Measurements from ENCODE around the gene RITA1.
A peak's percentile ranks its signal among the peaks of the same experiment; 100 is the strongest.

The RITA1 gene

GRCh38 chr12:113232089-113232839 is 46.7 kb downstream of the RITA1 start:
- DNase-seq = no peak

GRCh38 chr12:113232840-113233585 is 47.5 kb downstream of the RITA1 start:
- no peak for DNase-seq

- DNase-seq = no peak
Observed at GRCh38 chr12:113233967-113234366, 48.4 kb downstream of the RITA1 start.

- DNase-seq = no peak
Observed at GRCh38 chr12:113234483-113234882, 49.0 kb downstream of the RITA1 start.

GRCh38 chr12:113235976-113236375 is 50.5 kb downstream of the RITA1 start:
- no peak for DNase-seq

GRCh38 chr12:113236539-113237399 is 51.2 kb downstream of the RITA1 start:
- no peak for DNase-seq

- peak; percentile 79 for DNase-seq
Observed at GRCh38 chr12:113237748-113238147, 52.2 kb downstream of the RITA1 start.

GRCh38 chr12:113238309-113238708 is 52.8 kb downstream of the RITA1 start:
- DNase-seq = peak; percentile 44

GRCh38 chr12:113239288-113239771 is 53.8 kb downstream of the RITA1 start:
- no peak for DNase-seq

GRCh38 chr12:113239811-113240331 is 54.4 kb downstream of the RITA1 start:
- no peak for DNase-seq

GRCh38 chr12:113240395-113240794 is 54.9 kb downstream of the RITA1 start:
- DNase-seq = no peak

GRCh38 chr12:113241191-113242025 is 55.9 kb downstream of the RITA1 start:
- DNase-seq = no peak

Data from OCI-M1 (cell line).